ENCODE measurements around the gene TMEM207.

Gene TMEM207

GRCh38 chr3:190444006-190444405, 5.7 kb downstream of the TMEM207 start:
- no peak for DNase-seq

- DNase-seq, result no peak
These were observed 6.4 kb downstream of the TMEM207 start for GRCh38 chr3:190443257-190443656.

- no peak for DNase-seq
These were observed 7.5 kb downstream of the TMEM207 start for GRCh38 chr3:190442240-190442639.

GRCh38 chr3:190436331-190436730, 13.4 kb downstream of the TMEM207 start:
- DNase-seq, result no peak

- DNase-seq, result no peak
These were observed 14.1 kb downstream of the TMEM207 start for GRCh38 chr3:190435618-190436017.

GRCh38 chr3:190433626-190434025, 16.1 kb downstream of the TMEM207 start:
- DNase-seq, result no peak

- no peak for DNase-seq
These were observed 17.5 kb downstream of the TMEM207 start for GRCh38 chr3:190432216-190432615.

GRCh38 chr3:190430906-190431305, 18.8 kb downstream of the TMEM207 start:
- DNase-seq, result no peak

GRCh38 chr3:190429681-190430080, 20.0 kb downstream of the TMEM207 start:
- no peak for DNase-seq

- DNase-seq, result no peak
These were observed 22.7 kb downstream of the TMEM207 start for GRCh38 chr3:190426806-190427507.

- DNase-seq, result no peak
These were observed 23.9 kb downstream of the TMEM207 start for GRCh38 chr3:190425833-190426232.

- DNase-seq, result peak in 2 of 5 donors; percentile 13 to 44
These were observed 24.9 kb downstream of the TMEM207 start for GRCh38 chr3:190424478-190425439.

- DNase-seq, result no peak
These were observed 25.6 kb downstream of the TMEM207 start for GRCh38 chr3:190424108-190424477.

GRCh38 chr3:190414297-190414696, 35.4 kb downstream of the TMEM207 start:
- no peak for DNase-seq

- DNase-seq, result no peak
These were observed 45.0 kb downstream of the TMEM207 start for GRCh38 chr3:190404715-190405114.

GRCh38 chr3:190401963-190402362, 47.7 kb downstream of the TMEM207 start:
- DNase-seq, result no peak

- no peak for DNase-seq
These were observed 50.0 kb downstream of the TMEM207 start for GRCh38 chr3:190399677-190400076.

- DNase-seq, result no peak
These were observed 51.8 kb downstream of the TMEM207 start for GRCh38 chr3:190397889-190398288.

GRCh38 chr3:190396001-190396400, 53.7 kb downstream of the TMEM207 start:
- DNase-seq, result no peak

- DNase-seq, result no peak
These were observed 61.0 kb downstream of the TMEM207 start for GRCh38 chr3:190388703-190389102.

- no peak for DNase-seq
These were observed 62.0 kb downstream of the TMEM207 start, which contains the start of gene CLDN16 for GRCh38 chr3:190387578-190388213. TSS of gene CLDN16 (plus strand) at chr3:190388163. CDS start at chr3:190388330, 167 bp downstream.

GRCh38 chr3:190385731-190386688, 63.7 kb downstream of the TMEM207 start:
- no peak for DNase-seq

Measured in T-helper 1 cell (primary cell).